Retinal pigment epithelial cell (primary cell): Measurements from ENCODE around the gene C1orf167.
A peak's percentile ranks its signal among the peaks of the same experiment; 100 is the strongest.

Experiments used
- DNase-seq: peaks from one replicate; pipeline ENCODE4 v3.0.0-alpha.2; 2010; ENCODE audit warnings: low read depth
- H3K4me3 ChIP-seq: 2 replicates; pipeline ENCODE4 v1.5.1; 2011; ENCODE audit warnings: mild to moderate bottlenecking, low read length, control low read depth, moderate library complexity
- CTCF ChIP-seq: conservative IDR thresholded peaks from 2 replicates; pipeline ENCODE4 v1.5.1; 2011; ENCODE audit warnings: low read depth, low read length, control low read depth, inconsistent platforms

The C1orf167 gene

GRCh38 chr1:11807133-11807532, 45.1 kb downstream of the C1orf167 start:
- peak overlapping the region; percentile 52 for H3K4me3 ChIP-seq
- no peak for DNase-seq
- TF ChIP-seq CTCF, result no peak

GRCh38 chr1:11813021-11813420, 51.0 kb downstream of the C1orf167 start:
- no peak for DNase-seq
- TF ChIP-seq CTCF, result no peak
- no peak overlapping the region for H3K4me3 ChIP-seq

GRCh38 chr1:11817192-11817591, 55.2 kb downstream of the C1orf167 start:
- no peak overlapping the region for H3K4me3 ChIP-seq
- TF ChIP-seq CTCF, result no peak
- no peak for DNase-seq

GRCh38 chr1:11822091-11822490, 60.1 kb downstream of the C1orf167 start:
- no peak overlapping the region for H3K4me3 ChIP-seq
- no peak for DNase-seq
- TF ChIP-seq CTCF, result no peak

DNA sequence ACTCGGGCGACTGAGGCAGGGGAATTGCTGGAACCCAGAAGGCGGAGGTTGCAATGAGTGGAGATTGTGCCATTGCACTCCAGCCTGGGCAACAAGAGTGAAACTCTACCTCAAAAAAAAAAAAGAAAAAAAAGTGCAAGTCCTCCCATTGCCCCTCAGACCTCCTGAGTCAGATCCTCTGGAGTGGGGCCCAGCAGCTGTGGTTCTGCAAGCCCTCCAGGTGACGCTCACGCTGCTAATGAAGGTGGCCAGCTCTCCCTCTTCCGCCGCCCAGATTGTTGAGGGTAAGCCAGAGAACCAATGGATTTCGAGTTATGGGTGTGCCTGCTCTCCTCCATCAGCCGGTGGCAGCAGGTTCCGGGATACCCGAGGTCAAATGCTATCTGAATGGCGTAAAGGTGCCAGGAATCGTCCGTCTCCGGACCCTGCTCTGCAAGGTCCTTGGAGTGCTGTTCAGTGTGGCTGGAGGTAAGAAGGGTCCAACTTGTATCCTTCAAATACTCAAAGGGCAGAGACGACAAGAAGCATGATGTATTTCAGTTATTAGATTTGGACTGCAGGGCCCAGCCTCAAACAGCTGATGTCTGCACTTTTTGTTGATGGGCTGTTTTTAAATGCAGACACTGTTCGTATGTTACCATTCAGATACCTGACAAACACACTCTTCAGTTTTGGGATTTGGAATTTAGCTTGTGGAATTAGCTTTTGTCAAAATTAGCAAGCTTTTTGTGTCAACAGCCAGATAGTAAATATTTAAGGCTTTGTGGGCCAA, 61.6 kb downstream of the C1orf167 start:
- no peak for TF ChIP-seq CTCF
- no peak for DNase-seq

DNA sequence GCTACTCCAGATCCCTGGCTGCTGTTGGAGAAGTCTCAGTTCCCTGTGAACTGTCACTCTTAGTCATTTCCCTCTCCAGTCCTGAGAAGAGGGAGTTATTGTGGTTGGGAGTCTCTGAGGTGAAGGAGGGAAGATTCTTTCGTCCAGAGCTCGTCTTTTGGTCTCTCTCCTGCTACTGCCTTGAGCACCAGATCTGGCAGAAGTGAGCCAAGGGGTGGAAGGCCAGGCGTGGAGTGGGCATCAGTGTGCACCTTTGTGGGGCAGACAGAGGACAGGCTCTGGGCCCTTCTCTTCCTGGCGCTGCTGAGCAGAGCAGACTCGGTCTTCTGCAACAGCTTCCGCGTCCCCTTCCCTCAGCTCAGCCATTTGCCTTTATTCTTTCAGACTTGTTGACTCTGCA, 63.1 kb downstream of the C1orf167 start:
- no peak for TF ChIP-seq CTCF
- no peak for DNase-seq
- H3K4me3 ChIP-seq, result no peak overlapping the region

More for the DNA sequence above, 61.6 kb downstream of the C1orf167 start:
- no peak overlapping the region for H3K4me3 ChIP-seq

DNA sequence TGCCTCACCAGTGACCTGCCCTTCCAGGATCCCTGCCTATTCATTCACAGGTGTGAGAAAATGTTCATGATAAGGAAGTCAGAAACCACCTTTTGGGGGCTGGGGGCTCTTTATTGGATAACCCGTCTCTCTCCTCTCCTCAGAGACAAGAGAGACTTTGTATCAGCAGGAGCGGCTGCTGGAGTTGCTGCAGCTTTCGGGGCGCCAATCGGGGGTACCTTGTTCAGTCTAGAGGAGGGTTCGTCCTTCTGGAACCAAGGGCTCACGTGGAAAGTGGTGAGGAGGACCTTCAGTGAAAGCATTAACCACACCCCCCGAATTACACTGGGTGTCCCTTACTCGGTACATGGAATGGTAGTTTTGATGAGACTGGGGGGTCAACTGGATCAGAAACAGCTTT, 65.0 kb downstream of the C1orf167 start:
- TF ChIP-seq CTCF, result no peak
- no peak for DNase-seq
- H3K4me3 ChIP-seq, result no peak overlapping the region
